GM12891 (cell line): ENCODE data around the gene RNF144A.
"Not testable (repeated sequence)": the region's sequence is repeated elsewhere in the genome, so short reads cannot be mapped to it uniquely, and the experiment has no call there.

ENCODE experiments used
- DNase-seq: peaks from one replicate; pipeline ENCODE4 v3.0.0; 2011; ENCODE audit warnings: low spot score; ENCODE audit not compliant: insufficient read length
- FAIRE-seq: peaks from 2 replicates; lab custom pipeline; 2011; peaks lifted over from hg19 to GRCh38; lab: Jason Lieb, UNC
- PAX5 ChIP-seq: IDR thresholded peaks from 2 replicates; pipeline ENCODE4 v1.6.1; 2011; ENCODE audit warnings: low read length, moderate library complexity, mild to moderate bottlenecking; ENCODE audit not compliant: insufficient read depth, severe bottlenecking
- POLR2A ChIP-seq: IDR thresholded peaks from 2 replicates; pipeline ENCODE4 v1.6.1; 2011; ENCODE audit warnings: low read depth, low read length, control low read depth
- POLR2AphosphoS5 ChIP-seq: IDR thresholded peaks from 2 replicates; pipeline ENCODE4 v1.6.1; 2011; ENCODE audit warnings: low read depth, low read length, control low read depth
- POU2F2 ChIP-seq: IDR thresholded peaks from 2 replicates; pipeline ENCODE4 v1.6.1; 2011; ENCODE audit warnings: low read depth, mild to moderate bottlenecking, control low read depth, low read length, moderate library complexity
- SPI1 ChIP-seq: IDR thresholded peaks from 2 replicates; pipeline ENCODE4 v1.6.1; 2011; ENCODE audit warnings: low read depth, low read length, control low read depth
- TAF1 ChIP-seq: IDR thresholded peaks from 2 replicates; pipeline ENCODE4 v1.6.1; 2011; ENCODE audit warnings: low read depth, low read length, control low read depth

The RNF144A gene

DNA sequence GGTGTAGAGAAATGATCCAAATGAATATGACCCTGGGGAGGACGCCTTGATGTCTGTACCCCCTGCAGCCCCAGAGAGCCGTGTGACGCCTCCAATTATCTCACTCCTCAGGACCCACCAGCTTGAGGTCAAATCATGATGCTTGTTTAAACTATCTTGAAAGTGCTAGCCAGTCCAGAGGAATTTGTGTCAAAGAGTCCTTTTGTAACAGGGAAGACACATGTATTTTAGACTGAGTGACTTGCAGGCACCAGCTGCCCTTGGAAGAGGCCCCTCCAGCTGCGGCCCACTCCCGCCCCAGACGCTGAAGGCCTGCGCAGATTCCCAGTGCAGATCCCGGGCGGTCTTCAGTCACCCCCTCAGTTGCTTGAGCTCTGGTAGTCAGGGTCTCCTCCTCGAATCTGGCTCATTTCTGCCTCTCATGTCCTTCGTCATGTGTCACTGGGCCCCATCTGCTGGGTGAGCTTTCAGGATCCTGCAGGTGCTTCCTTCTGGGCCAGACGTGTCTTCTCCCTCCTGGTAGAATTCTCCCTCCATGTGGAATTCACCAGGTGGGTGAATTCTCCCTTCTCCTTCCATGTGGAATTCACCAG lies 77.4 kb downstream of the RNF144A start:
- FAIRE-seq, result no peak
- DNase-seq, result no peak
- TF ChIP-seq POLR2AphosphoS5, result no peak
- TF ChIP-seq PAX5, result no peak
- no peak for TF ChIP-seq POU2F2
- TF ChIP-seq SPI1, result no peak
- no peak for TF ChIP-seq TAF1
- TF ChIP-seq POLR2A, result no peak

DNA sequence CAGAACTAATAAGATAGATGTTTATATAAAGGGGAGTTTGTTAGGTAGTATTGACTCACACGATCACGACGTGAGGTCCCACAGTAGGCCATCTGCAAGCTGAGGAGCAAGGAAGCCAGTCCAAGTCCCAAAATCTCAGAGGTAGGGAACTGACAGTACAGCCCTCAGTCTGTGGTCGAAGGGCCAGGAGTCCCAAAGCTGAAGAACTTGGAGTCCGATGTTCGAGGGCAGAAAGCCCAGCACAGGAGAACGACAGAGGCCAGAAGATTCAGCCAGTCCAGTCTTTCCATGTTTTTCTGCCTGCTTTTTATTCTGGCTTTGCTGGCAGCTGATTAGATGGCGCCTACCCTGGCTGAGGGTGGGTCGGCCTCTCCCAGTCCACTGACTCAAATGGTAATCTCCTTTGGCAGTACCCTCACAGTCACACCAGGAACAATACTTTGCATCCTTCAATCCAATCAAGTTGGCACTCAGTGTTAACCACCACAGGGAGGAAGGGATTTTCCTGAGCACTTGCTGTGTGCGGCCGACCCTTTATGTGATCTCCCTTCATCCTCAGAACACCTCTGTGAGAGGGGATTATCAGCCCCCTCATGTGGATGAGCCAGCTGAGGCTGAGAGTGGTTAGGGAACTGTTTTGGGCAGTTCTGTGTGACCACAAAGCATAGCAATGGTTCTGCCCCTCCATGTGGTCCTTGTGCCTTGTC lies 78.3 kb downstream of the RNF144A start:
- TF ChIP-seq SPI1 (no peak), TAF1 (no peak), POLR2A (no peak), POU2F2 (no peak), PAX5 (no peak), POLR2AphosphoS5 (no peak)
- FAIRE-seq, result no peak
- no peak for DNase-seq

DNA sequence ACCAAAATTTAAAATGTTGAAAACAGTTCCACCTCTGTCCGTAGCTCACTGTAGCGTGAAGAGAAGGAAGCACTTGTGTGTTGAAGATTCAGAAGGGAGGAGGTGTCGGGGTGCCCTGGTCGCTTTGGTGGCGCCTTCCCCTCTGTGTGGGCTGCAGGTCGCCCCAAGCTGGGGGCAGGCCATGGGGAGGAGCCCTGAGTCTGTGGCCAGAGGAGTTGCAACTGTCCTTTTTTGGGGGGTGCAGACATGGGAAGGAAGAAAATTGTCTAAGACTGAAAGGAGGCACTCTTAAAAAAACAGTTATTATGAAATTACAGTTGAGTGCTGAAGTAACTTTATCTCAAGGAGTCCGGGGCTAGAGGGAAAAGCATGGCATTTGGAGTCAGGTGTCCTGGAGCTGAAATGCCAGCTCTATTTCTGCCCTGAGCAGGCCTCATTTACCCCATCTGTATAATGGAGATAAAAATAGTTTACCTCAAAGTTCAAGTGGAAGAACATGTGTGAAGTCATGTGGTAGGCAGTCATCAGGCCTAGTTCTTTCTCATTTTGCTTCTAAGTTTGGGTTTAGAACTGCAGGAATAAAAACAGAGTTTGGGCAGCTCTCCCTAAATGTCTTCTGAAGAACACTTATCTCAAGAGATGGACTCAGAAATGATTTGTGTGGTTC lies 82.1 kb downstream of the RNF144A start:
- DNase-seq (peak; percentile 37), FAIRE-seq (peak; percentile 84)
- TF ChIP-seq POU2F2 (no peak), SPI1 (no peak), TAF1 (no peak), PAX5 (no peak), POLR2AphosphoS5 (no peak), POLR2A (no peak)

DNA sequence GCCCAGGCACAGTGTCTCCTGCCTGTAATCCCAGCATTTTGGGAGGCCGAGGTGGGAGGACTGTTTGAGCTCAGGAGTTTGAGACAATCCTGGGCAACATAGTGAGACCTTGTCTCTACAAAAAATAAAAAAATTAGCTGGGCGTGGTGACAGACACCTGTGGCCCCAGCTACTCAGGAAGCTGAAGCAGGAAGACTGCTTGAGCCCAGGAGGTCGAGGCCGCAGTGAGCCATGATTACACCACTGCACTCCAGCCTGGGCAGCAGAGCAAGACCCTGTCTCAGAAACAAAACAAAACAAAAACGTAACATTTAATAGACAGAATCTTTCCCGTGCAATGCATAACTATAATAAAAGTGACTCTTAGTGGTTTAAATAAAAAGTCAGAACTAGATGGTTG lies 84.2 kb downstream of the RNF144A start:
- DNase-seq, result not testable (repeated sequence)
- FAIRE-seq, result peak; percentile 5

DNA sequence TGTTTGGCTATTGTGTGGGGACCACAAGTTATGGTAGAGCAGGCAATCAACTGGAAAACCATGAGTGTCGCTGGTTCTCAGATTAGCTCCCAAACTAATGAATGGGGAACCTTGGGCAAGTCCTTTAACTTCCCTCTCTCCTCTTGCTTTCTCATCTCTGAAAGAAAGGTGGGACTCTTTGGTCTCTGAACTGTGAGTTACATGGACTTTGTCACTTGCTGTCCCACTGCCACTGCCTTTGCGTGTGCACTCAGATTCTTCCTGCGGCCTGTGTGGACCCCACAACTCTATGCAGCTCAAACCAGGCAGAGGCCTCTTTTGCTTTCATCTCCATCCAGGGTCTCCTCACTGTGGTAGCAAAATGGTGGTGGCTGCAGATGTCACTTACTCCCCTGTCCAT lies 86.7 kb downstream of the RNF144A start:
- FAIRE-seq (no peak), DNase-seq (no peak)
- TF ChIP-seq POLR2AphosphoS5, result no peak
- no peak for TF ChIP-seq TAF1
- TF ChIP-seq SPI1, result no peak
- TF ChIP-seq PAX5, result no peak
- TF ChIP-seq POU2F2, result no peak
- TF ChIP-seq POLR2A, result no peak

DNA sequence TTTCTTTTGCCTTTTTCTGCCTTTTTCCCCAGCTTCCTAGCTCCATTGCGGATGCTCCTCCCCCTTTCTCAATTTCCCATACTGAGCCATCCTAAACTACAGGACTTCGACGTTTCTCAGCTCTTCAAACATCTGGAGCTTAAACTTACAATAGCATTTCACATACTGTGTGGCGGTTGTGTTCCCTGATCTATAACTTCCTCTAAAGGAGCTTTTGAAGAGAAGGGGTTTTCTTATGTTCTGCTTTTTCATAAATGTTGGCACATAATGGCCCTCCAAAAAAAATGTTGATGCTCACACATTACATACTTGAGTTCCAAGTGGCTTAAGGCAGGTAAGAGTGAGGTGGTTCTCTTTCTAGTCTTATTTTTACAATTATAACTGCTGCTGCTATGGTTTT lies 87.4 kb downstream of the RNF144A start:
- FAIRE-seq, result no peak
- no peak for TF ChIP-seq PAX5
- no peak for TF ChIP-seq POLR2A
- no peak for TF ChIP-seq TAF1
- no peak for TF ChIP-seq SPI1
- no peak for TF ChIP-seq POU2F2
- TF ChIP-seq POLR2AphosphoS5, result no peak
- DNase-seq, result no peak

DNA sequence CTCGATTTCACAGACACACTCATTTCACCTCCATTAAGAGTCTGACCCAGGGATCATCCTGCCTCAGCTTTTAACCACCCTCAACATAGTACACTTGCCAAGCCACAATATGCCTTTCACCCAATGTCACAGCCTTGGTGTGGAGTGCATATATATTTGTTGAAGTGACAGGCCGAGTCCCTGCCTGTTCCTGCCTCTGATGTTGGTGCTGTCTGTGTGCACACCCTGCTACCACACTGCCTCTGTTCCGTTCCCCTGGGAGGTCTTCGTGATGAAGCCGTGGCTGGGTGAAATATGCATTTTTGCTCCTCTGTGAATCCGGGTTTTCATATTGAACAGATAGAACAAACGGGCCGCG lies 90.3 kb downstream of the RNF144A start:
- FAIRE-seq (peak; percentile 90), DNase-seq (no peak)
- no peak for TF ChIP-seq POLR2A
- no peak for TF ChIP-seq TAF1
- TF ChIP-seq POLR2AphosphoS5, result no peak
- no peak for TF ChIP-seq PAX5
- no peak for TF ChIP-seq POU2F2
- TF ChIP-seq SPI1, result no peak

DNA sequence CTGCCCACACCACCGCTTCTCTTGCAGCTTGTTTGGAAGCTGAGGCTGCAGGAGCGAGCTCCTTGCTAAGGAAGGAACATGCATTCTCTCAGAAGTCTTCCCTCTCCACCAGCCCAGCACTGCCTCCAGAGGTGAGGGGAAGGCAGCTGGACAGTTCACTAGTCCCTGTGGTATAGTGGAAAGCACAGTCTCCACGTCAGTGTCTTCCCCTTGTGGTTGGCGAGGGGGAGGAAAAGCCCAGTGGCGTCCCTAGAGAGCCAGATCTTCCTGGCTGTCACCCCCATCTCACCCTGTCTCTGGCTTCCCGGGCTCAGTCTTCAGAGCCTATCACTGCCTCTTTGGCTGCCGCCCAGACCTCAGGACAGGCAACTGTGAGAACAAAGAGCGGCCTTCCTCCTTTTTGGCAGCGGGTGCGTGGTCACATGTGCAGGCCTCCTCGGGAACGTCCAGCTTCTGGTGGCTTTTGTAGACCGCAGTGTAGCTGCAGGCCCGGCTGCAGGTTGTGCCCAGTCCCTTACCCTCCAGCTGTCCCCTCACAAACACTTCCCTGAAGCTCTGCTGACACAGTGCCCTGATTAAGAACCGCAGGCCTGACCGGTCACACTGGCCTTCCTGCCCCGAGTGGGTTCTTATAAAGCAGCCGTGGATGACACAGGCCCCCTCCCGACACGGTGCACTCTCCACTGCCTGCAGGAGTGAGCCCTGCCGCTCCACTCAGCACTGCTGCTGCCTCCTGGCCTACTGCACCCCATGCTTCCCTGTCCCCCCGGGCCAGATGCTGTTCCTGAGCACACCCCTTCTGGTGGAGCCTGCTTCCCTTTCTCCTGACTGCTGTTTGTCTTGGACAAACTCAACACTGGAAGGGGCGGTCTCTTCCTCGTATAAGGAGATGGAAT lies 90.9 kb downstream of the RNF144A start:
- peak; percentile 20 for FAIRE-seq
- no peak for DNase-seq
- TF ChIP-seq POU2F2, result no peak
- no peak for TF ChIP-seq POLR2AphosphoS5
- TF ChIP-seq TAF1, result no peak
- no peak for TF ChIP-seq PAX5
- no peak; the same call in 1 of the 2 replicates for TF ChIP-seq SPI1
- TF ChIP-seq POLR2A, result no peak

DNA sequence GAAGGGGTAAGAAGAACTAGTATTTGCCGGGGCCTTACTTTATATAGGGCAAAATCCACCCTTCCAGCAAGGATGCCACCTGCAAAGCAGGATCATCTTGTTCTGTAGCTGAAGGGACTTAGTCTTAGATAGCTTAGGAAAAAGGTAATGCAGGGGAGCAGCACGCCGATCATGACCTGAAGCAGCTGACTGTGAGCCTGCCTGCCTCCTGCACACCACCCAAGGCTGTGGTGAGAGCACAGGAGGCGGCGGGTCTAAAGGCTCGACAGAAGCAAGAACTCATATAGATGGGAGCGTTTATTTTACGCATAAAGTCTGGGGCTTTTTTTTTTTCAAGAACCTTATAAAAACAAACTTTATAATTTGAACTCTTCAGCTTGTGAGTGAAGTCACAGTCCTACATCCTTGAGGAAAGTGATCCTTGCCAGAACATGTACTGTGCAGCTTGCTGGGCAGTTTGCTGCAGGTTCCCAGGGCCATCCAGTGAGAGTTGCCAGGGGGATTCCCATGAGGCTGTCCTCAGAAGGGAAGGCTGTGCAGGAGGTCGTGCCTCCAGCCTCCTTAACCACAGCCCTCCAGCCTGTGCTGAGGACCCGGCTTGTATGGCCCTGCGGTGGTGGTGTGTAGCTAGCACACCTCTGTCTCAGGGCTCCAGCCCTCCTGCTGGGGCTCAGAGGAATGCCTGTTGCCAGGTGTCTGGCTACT lies 92.1 kb downstream of the RNF144A start:
- no peak for TF ChIP-seq PAX5
- no peak for TF ChIP-seq SPI1
- TF ChIP-seq POU2F2, result no peak
- no peak for TF ChIP-seq POLR2AphosphoS5
- no peak for TF ChIP-seq TAF1
- no peak for TF ChIP-seq POLR2A
- no peak for FAIRE-seq
- DNase-seq, result no peak
